OCI-LY3 (cell line): Measurements from ENCODE around the gene COL27A1.
"Not testable (repeated sequence)": the region's sequence is repeated elsewhere in the genome, so short reads cannot be mapped to it uniquely, and the experiment has no call there.

Experiments
- H2AFZ ChIP-seq: fragments of 200-600, 300-600 bp; shearing (Covaris generic); 2 replicates; pipeline ENCODE4 v1.6.0; 2014; ENCODE audit warnings: antibody characterized with exemption, low read depth, low read length
- H3K27ac ChIP-seq: fragments of 200-600, 300-600 bp; sonication (generic); 2 replicates; pipeline ENCODE4 v1.5.1; 2014; ENCODE audit warnings: mild to moderate bottlenecking, low read length, moderate library complexity, mixed read lengths
- H3K27me3 ChIP-seq: fragments of 200-600, 300-600 bp; sonication (generic); 2 replicates; pipeline ENCODE4 v1.6.1; 2014; ENCODE audit warnings: low read depth, low read length, mixed read lengths
- H3K36me3 ChIP-seq: fragments of 200-600, 300-600 bp; sonication (generic); replicated peaks from 2 replicates; pipeline ENCODE3; 2014; ENCODE audit warnings: low read depth, low read length, mixed read lengths
- H3K4me1 ChIP-seq: fragments of 300-600, 200-600 bp; sonication (generic); 2 replicates; pipeline ENCODE4 v1.6.1; 2014; ENCODE audit warnings: low read length, mixed read lengths
- H3K4me2 ChIP-seq: fragments of 200-600, 300-600 bp; sonication (generic); 2 replicates; pipeline ENCODE4 v1.6.1; 2014; ENCODE audit warnings: low read length, mixed read lengths
- H3K4me3 ChIP-seq: fragments of 300-600, 200-600 bp; sonication (generic); 2 replicates; pipeline ENCODE4 v1.5.1; 2014; ENCODE audit warnings: antibody characterized with exemption, mild to moderate bottlenecking, low read length, moderate library complexity
- H3K79me2 ChIP-seq: fragments of 300-600, 200-600 bp; shearing (Covaris generic); 2 replicates; pipeline ENCODE4 v1.6.1; 2014; ENCODE audit warnings: mild to moderate bottlenecking, low read length, mixed read lengths
- H3K9ac ChIP-seq: fragments of 300-600, 200-600 bp; shearing (Covaris generic); 2 replicates; pipeline ENCODE4 v1.6.0; 2014; ENCODE audit warnings: mild to moderate bottlenecking, low read length, moderate library complexity
- H3K9me3 ChIP-seq: fragments of 200-600, 300-600 bp; shearing (Covaris generic); 2 replicates; pipeline ENCODE4 v1.6.1; 2014; ENCODE audit warnings: low read length, mixed read lengths; ENCODE audit not compliant: insufficient read depth
- H4K20me1 ChIP-seq: fragments of 200-600, 300-600 bp; sonication (generic); 2 replicates; pipeline ENCODE4 v1.6.1; 2016; ENCODE audit warnings: low read length, mixed read lengths; ENCODE audit not compliant: insufficient read depth
- CTCF ChIP-seq: fragments of 200-600, 300-600 bp; sonication (generic); IDR thresholded peaks from 2 replicates; pipeline ENCODE4 v1.5.1; 2014; ENCODE audit warnings: antibody characterized with exemption, low read length, low read depth
- EZH2phosphoT487 ChIP-seq: fragments of 200-600 bp; shearing (Covaris generic); IDR thresholded peaks from 2 replicates; pipeline ENCODE4 v1.6.1; 2018; ENCODE audit warnings: antibody characterized with exemption, mixed run types, low read depth

The COL27A1 gene

GRCh38 chr9:114333718-114334117 is 178.4 kb downstream of the COL27A1 start:
- not testable (repeated sequence) for H3K79me2 ChIP-seq, H3K9me3 ChIP-seq, H2AFZ ChIP-seq, H3K4me2 ChIP-seq, H4K20me1 ChIP-seq, H3K27me3 ChIP-seq, H3K9ac ChIP-seq, H3K27ac ChIP-seq, H3K4me1 ChIP-seq, H3K4me3 ChIP-seq
- H3K36me3 ChIP-seq, result peaks cover 39% of the 10 kb centered on the region

GRCh38 chr9:114334490-114334889 is 179.2 kb downstream of the COL27A1 start:
- H3K79me2 ChIP-seq, result no peaks in the 10 kb centered on the region
- H3K36me3 ChIP-seq, result peaks cover 46% of the 10 kb centered on the region
- TF ChIP-seq EZH2phosphoT487 (no peak), CTCF (no peak)

GRCh38 chr9:114335745-114336144 is 180.4 kb downstream of the COL27A1 start:
- Histone ChIP-seq H3K9me3 (no peaks in the 10 kb centered on the region), H3K27me3 (no peaks in the 10 kb centered on the region), H3K4me3 (no peak overlapping the region), H2AFZ (no peak overlapping the region), H3K27ac (no peak overlapping the region), H3K79me2 (no peaks in the 10 kb centered on the region), H3K36me3 (peaks cover 58% of the 10 kb centered on the region), H4K20me1 (peaks cover 7% of the 10 kb centered on the region; the same call in 1 of the 2 replicates), H3K9ac (no peak overlapping the region), H3K4me1 (peaks cover 19% of the 10 kb centered on the region), H3K4me2 (no peak overlapping the region)
- TF ChIP-seq CTCF, result no peak
- no peak for TF ChIP-seq EZH2phosphoT487

More at GRCh38 chr9:114334490-114334889, 179.2 kb downstream of the COL27A1 start:
- Histone ChIP-seq H3K27ac (no peak overlapping the region), H3K9me3 (no peaks in the 10 kb centered on the region), H3K4me1 (peaks cover 8% of the 10 kb centered on the region), H3K4me3 (no peak overlapping the region), H3K27me3 (no peaks in the 10 kb centered on the region), H3K9ac (no peak overlapping the region), H4K20me1 (peaks cover 7% of the 10 kb centered on the region; the same call in 1 of the 2 replicates), H3K4me2 (no peak overlapping the region), H2AFZ (no peak overlapping the region)

GRCh38 chr9:114336157-114336556 is 180.8 kb downstream of the COL27A1 start:
- Histone ChIP-seq H3K27me3 (no peaks in the 10 kb centered on the region), H3K4me2 (no peak overlapping the region), H3K36me3 (peaks cover 62% of the 10 kb centered on the region), H3K4me1 (peaks cover 19% of the 10 kb centered on the region), H3K9ac (no peak overlapping the region), H4K20me1 (peaks cover 7% of the 10 kb centered on the region; the same call in 1 of the 2 replicates), H3K4me3 (no peak overlapping the region), H3K9me3 (no peaks in the 10 kb centered on the region), H3K79me2 (no peaks in the 10 kb centered on the region), H3K27ac (no peak overlapping the region), H2AFZ (no peak overlapping the region)
- TF ChIP-seq EZH2phosphoT487 (no peak), CTCF (no peak)
